ENCODE results near the gene PALB2.

PALB2 gene

DNA sequence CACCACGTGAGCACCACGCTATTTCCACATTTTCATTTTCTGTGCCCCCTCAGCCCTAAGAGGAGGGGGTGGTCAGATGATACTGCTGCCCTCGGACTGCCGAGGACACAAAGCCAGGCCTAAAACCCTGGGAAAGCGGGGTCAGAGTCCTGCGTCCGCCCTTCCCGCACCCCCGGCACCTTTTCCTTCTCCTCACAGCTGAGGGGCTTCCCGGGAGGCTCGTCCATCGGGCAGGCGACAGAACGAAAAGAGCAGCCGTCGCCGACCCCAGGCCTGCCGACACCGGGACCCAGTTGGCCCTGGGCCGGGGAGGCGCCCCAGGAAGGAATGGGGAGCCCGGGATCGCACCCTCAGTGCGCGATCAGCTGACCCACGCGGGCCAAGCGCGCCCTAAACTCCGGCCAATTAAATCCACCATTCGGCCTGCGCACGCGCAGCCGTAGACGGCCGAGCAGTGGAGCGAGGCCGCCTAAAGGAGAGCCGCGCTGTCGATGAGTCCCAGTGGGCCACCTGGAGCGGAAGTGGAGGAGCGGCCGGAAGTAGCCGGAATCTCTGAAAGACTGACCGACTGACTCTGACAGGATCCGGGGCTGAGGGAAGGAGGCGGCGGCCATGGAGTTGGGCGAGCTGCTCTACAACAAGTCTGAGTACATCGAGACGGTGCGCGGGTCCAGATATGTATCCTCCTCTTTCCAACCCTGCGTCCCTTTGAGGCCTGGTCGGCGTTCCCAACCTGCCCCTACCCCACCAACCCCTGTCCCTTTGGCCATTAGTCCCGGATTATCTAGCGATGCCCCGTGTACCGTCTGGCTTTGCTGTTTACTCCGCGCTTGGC, at the start of gene PALB2, which contains the start of gene DCTN5:
Gene PALB2 (minus strand): TSS at position 380 of the 835 bp plus-strand sequence. CDS start 153 bp downstream, at position 227.
Gene DCTN5 (plus strand): TSS at position 536 of the 835 bp plus-strand sequence. CDS start 77 bp downstream, at position 613.
- DNase-seq, result peak; percentile 89

DNA sequence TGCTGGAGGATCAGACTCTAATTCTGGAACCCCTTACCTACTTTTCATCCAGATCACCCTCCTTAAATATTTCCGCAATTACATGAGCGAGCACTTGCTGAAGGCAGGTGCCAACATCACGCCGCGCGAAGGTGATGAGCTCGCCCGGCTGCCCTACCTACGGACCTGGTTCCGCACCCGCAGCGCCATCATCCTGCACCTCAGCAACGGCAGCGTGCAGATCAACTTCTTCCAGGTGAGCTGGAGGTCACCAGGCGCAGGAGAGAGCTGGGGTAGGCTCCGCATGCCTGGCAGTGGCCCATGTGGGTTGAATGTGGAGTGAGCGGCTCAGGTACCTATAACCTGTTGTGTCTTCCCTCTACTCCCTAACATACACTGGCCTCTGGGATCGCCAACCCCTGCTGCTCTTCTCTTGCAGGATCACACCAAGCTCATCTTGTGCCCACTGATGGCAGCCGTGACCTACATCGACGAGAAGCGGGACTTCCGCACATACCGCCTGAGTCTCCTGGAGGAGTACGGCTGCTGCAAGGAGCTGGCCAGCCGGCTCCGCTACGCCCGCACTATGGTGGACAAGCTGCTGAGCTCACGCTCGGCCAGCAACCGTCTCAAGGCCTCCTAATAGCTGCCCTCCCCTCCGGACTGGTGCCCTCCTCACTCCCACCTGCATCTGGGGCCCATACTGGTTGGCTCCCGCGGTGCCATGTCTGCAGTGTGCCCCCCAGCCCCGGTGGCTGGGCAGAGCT, 48.5 kb upstream of the PALB2 start:
- no peak for DNase-seq

DNA sequence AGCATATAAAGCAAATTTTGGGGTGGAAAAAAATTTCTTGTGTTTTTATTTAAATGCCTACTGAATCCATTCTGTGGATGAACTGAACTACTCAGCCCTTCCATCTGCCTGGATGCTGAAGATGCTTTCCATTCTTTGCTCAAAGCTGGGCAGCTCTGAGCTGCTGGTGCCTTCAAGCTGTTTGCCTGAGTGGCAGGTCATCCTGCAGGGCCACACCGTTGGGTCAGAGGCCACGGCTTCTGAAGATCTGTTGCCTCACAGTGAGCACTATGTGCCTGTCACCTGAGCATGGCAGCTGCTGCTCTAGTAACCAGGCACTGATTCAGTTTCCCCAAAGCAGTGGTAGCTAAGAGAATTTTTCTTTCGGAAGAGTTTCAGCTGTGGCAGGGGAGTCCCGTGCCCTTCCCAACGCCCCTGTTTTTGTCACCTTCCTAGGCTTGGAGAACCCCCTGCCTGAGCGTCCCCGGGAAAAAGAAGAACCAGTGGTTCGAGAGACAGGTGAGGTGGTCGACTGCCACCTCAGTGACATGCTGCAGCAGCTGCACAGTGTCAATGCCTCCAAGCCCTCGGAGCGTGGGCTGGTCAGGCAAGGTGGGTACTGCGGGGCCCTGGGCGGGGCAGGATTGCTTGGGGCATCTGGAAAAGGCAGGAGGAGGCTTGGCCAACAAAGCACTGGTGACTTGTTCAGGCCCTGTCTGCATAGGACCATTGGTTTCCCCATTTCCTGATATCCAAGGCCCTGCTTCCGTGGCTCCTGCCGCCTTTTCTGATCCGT, 46.1 kb upstream of the PALB2 start:
- DNase-seq, result no peak

DNA sequence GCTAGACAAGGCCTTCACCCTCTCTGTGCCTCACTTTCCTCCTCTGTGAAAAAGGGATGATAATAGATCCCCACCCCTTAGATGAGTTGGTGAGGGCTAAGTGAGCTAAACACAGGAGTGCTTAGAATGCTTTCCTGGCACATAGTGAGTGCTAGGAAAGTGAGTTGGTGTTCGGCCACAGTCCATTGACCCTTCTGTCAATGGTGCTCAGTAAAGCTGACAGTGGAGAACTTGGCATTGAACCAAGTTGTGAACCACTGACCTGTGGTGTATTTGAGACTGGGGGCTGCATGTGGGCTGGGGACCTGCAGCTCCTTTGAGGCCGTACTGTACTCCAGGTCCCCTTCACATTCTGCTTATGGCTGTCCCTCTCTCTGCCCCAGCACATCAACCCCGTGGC, 42.4 kb upstream of the PALB2 start:
- no peak for DNase-seq

DNA sequence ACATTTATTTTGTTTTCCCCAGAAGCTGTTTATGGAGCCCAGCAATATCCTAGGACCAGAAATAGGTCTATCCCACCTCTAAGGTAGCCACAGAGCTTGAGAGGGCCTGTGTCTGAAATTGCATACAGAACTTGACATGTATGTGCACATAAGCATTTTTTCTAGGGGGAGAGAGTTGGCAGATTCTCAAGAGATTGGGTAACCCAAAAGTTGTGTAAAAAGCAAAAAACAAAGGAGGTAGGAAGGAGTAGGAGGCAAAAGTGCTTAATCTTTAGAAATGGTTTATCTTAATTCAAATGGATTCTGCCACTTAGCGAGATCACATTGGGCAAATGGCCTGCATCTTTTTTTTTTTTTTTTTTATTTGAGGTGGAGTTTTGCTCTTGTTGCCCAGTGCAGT, 41.1 kb upstream of the PALB2 start:
- DNase-seq, result no peak

DNA sequence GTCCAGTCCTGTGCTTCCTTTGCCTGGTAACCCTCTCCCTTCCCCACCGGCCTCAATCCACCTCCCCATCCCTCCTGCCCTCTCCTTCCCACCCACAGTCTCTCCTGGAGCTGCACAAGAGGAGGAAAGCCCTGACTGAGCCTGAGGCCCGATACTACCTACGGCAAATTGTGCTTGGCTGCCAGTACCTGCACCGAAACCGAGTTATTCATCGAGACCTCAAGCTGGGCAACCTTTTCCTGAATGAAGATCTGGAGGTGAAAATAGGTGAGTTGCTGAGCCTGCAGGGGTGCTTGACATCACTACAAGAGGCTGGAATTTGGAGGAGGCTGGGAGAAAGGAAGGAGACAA, 38.9 kb upstream of the PALB2 start:
- no peak for DNase-seq

DNA sequence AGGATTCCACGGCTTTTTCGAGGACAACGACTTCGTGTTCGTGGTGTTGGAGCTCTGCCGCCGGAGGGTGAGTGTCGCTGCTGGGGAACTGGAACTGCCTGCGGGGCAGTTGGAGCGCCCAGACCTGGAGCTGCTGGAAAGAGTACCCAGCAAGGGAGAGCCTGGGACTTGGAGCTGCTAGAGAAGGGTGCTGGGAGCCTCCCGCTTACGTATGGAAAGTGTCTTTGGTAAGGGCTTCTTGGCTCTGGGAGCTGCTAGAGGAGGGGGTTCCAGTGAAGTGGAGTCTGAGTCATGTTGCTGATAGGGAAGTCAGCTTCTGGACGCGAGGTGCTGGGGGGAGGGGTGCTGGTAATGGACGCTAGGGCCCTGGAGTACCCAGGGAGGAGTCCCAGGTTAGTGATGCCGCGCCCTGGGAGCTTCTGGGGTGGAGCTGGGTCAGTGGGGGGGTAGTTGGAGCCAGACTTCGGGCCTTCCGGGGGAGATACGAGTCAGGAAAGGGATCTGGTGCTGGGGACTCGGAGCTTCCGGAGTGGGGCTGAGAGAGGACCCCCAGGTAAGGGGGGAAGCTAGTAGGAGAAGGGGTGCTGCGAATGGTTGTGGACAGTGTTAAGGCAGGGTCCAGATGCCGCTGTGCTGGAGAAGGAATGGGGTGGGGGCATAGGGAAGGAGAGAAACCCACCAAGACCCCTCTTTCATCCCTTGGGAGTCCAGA, 38.3 kb upstream of the PALB2 start:
- DNase-seq, result peak; percentile 3

DNA sequence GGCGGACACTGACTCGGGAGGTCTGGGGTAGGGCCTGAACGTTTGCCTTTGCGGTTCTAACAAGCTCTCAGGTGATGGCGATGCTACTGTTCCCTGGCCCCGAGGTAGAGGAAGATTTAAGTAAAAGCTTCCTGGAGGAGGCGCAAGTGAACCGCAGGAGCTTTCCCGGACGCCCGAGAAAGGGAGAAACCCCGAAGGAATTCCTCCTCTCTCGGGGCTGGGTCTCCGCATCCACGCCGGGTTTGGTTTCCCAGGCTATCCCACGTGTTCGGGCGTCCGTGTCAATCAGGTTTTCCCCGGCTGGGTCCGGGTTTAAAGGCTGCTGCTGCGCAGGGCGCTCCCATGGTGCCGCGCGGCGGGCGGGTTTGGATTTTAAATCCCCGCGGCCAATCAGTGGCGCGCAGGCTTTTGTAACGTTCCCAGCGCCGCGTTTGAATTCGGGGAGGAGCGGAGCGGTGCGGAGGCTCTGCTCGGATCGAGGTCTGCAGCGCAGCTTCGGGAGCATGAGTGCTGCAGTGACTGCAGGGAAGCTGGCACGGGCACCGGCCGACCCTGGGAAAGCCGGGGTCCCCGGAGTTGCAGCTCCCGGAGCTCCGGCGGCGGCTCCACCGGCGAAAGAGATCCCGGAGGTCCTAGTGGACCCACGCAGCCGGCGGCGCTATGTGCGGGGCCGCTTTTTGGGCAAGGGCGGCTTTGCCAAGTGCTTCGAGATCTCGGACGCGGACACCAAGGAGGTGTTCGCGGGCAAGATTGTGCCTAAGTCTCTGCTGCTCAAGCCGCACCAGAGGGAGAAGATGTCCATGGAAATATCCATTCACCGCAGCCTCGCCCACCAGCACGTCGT, 37.5 kb upstream of the PALB2 start, which contains the start of gene PLK1:
Gene PLK1 (plus strand): TSS at position 460 of the 844 bp plus-strand sequence. CDS start 44 bp downstream, at position 504.
- peak; percentile 73 for DNase-seq

DNA sequence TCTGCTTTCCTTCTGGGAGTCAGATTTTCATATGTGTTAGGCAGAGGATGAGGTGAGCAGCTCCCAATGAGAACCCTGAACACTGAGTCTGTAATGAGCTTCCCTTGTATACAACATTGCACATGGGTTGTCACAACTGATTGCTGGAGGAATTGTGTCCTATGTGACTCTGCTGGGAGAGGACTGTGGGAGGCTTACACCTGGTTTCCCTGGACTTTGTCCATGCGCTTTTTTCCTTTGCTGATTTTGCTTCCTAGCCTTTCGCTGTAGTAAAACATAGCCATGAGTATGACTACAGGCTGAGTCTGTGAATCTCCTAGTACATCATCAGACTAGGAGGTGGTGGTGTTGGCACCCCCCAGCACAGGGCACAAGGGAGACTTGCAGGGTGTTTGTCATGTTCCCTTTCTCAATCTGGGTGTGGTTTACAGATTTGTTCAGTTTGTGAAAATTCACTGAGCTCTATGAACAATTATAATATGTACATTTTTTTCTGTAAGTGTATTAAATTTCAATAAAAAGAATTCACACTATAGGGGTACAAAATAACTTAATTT, 35.9 kb upstream of the PALB2 start:
- no peak for DNase-seq

DNA sequence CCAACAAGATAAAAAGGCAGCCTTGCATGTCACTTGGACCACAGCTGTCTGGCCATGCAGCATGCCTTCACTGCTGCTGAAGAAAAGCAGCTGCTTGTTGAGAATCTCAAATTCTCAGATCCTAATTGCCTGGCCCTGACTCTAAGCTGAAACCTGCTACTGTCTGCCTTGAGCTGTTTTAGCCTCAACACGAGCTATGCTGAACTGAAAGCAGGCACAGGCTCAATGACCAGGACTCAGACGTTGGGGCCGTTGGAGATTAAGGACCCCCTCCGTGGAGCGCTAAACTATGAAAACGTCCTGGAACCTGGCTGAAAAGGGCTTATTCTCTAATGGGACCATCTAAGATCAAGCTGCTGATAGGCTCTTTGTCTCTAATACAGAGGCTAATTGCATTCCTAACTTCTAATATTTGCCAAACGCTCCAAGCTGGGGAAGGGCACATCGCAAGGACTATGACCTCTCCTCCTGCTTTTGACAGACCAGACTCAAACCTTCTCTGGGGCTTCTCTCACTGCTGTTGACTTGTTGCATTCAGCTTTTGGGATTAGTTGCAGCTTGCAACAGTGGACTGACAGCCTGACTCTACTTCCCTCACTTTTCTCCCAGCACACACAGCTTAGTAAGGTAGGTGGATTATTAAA, 33.0 kb upstream of the PALB2 start:
- no peak for DNase-seq

DNA sequence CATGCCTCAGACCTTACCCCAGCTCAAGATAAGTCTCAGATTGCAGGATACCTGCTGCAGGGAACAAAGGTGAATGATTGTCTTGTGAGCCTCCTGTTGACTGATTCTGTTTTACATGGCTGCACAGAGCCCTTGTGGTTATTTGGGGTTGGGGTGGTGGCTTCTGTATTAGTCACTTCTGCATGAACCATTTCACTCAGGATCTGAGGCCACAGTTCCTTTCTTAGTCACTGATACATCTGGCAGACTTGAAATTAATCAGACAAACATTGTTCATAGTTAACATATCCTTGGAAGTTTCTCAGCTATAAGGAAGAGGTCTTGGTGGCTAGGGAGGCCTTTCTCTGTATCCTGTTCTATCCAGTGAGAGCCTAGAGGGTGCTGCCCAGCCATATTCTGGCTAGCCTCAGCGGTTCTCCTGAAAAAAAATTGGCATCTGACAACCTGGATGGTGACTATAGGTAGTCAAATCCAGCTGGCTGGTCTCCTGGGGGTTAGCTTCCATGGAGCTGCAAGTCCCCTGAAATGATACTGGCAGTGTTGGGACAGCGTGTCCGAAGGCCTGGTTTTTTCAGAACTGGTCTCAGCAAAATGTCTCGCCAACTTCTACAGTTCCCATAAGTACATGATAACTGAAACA, 29.1 kb upstream of the PALB2 start:
- no peak for DNase-seq

DNA sequence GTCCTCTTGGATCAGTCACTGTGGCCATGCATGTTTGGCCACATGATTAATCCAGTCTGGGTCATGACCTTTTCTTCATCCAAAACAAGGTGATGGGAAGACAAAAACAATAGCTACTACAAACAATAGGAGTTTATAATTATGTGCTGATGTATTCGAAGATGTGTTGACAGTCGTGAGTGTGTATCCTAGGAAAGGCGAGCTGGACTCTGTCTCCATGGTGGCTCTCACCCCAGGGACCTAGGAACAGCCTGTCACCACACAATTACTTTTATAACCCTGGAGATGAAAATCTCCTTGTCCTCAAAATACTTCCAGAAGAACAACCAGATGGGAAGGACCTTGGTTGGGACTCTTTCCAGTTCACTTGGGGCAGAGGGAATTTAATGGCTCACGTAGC, 27.8 kb upstream of the PALB2 start:
- no peak for DNase-seq

DNA sequence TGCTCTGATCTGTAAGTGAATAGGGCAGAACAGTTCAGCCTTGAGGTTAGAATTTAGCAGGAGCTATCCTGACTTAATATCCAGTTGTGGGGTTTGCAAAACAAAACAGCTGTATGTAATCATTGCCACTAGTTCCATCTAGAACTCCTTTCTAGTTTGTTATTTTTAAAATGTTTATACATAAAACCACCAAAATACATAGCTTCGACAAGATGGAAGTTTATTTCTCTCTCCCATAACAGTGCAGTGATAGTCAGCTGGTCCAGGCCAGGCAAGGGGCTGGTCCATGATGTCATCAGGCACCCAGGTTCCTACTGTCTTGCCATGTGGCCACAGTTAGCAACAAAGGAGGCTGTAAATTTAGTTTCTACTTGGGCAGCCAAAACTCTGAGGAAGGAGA, 27.1 kb upstream of the PALB2 start:
- no peak for DNase-seq

DNA sequence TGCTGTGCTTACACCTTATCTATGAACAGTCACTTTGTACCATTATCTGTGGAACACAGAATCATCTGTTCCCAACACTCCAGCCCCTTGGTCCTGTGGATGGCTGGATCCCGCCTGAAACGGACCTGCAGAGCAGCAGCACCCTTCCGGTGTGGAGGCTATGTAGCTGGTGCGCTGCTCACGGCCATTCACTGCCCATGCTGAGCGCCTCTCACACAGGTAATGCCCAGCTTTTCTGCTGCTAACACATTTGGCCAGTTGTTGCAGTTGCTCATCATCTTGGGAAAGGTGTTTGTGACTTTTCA, 26.2 kb upstream of the PALB2 start:
- DNase-seq, result no peak

DNA sequence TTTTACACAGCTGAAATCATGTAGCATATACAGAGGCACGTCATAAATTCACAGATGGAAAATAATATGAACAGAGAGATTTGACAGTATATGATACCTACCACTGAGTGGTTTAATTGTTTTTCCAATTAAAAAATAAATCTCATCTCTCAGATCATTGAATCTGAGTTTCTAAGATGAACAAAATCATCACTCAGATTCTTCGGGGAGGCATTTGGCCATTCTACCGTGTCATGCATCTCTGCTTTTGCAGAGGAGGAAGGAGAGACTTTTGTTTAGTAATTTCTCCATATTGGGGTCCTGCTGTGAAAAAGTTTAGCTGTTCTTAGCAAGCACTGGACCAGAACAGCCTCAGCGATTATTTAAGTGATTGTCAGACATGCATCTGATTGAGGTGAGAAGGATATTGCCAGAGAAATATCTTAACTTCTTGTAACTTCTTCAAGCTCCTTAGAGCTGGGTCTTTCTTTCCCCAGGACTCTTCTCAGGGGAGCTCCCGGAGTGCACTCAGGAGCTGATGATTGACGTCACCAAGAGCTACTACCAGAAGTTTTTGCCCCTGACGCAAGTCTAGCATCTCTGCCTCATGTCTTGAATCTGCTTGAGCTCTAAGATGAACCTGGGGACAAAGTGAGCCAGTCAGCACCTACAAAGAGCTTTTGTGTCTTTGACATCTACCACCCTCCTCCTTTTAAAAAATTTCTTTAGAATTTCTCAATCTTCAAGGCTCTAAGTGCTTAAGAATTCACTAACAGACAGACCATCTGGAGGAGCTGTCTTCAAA, 25.7 kb upstream of the PALB2 start:
- DNase-seq, result no peak

DNA sequence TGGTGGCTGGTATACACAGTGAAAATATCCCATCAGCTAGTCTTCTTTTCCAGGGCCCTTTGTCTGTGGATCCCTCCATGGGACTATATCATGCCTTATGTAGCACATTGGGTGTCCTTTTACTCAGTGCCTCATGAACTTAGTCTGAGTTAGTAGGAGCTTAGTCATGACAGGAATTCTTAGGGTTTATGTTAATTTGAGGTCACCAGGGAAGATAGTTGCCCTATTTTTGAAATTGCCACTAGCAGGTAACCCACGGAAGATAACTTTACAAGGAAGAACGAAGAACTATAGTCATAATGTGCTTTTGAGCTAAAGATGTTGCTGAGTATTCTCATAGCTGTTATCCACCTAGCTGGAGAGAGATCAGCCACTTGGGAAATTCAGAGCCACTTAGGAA, 22.8 kb upstream of the PALB2 start:
- DNase-seq, result no peak

DNA sequence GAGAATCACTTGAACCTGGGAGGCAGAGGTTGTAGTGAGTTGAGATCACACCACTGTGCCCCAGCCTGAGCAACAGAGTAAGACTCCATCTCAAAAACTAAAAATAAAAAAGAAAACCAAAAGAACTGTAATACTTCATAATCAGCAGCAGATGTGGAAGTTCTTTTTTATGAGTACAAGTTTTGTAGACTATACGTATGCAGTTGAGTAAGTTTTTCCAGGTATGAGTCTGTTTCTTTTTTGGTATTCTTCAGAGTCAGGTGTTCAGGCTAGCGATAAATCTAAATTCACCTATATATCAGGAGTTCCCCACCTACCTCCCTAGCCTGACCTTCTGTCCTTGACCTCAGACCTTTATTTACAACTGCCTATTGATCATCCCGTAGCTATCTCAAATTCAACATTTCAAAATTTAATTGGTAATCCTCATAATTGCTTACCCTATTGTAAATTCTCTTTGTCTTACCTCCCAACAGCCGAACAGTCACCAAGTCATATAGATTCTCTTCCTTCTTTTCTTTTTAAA, 10.9 kb upstream of the PALB2 start:
- DNase-seq, result no peak

DNA sequence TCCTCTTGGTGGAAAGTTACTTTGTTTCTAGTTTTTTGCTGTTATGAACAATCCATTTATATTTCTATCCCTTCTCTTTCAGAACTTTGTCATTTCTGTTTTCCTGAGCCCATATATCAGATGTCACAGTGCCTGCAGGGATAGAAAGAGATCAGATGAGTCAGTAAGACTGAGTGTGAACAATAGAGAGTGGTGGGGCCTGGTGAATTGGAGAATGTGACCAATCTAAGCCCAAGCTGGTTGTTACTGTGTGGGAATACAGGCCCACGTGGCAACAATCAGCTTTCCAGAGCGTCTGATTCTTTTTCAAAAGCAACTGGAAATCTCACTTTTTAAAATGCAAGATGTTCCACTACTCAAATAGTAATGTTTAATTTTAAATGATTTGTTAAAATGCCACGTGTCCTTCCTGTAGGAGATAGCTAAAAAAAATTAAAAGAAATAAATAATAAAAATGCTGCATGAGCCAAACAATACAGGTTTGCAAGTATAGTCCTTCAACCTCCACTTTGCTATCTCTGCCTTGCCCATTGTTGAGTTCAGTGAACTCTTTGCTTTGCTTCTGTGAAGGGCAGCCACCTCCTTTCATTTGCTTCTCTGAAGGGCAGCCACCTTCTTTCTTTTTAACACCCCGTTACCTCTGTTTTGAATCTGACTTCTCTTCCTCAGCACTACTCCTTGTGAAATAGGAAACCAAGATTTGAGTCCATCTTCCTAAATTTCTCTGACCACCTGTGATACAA, 9.7 kb upstream of the PALB2 start:
- DNase-seq, result no peak

Data from CD4-positive, alpha-beta T cell treated with Interleukin-10 for 1 hour (primary cell).